T-helper 17 cell (primary cell): Measurements from ENCODE around the gene ZSWIM6. TPM values are rescaled to one million over a fixed set of nuclear protein-coding genes. Genes with fewer than 3 reads are reported as not detected.

Experiments used
- ATAC-seq: fragments of 150-1000 bp; cut with Tn5 transposase; 2 replicates; pipeline ENCODE4 v1.10.0; 2021; ENCODE audit warnings: mild to moderate bottlenecking, moderate library complexity
- DNase-seq, 3 donors: peaks; one replicate each; pipeline versions ENCODE4 v3.0.0 to v3.0.0-alpha.2; 2020 to 2021
- H3K9me3 ChIP-seq: one replicate; pipeline ENCODE4 v1.7.0; 2013; ENCODE audit warnings: low read length, mild to moderate bottlenecking; ENCODE audit not compliant: control insufficient read depth, poor library complexity, severe bottlenecking
- H3K27ac Mint-ChIP-seq: one replicate; pipeline ENCODE4 v1.8.0; 2022; ENCODE audit warnings: mild to moderate bottlenecking, moderate library complexity, mixed read lengths
- H3K27me3 Mint-ChIP-seq: one replicate; pipeline ENCODE4 v1.8.0; 2022; ENCODE audit warnings: mixed read lengths
- H3K36me3 Mint-ChIP-seq: one replicate; pipeline ENCODE4 v1.8.0; 2022; ENCODE audit warnings: low read depth, mixed read lengths
- H3K4me1 Mint-ChIP-seq: one replicate; pipeline ENCODE4 v1.8.0; 2022; ENCODE audit warnings: mild to moderate bottlenecking, mixed read lengths
- H3K4me3 Mint-ChIP-seq: one replicate; pipeline ENCODE4 v1.8.0; 2022; ENCODE audit warnings: mild to moderate bottlenecking, moderate library complexity, mixed read lengths
- total RNA-seq, 4 donors: library from RNA in 2 of 4; stranded (reverse) in 2 of 4; gene quantifications; one replicate each; pipeline ENCODE4 v1.2.3 and lab custom pipeline; 2022 to 2026

The ZSWIM6 gene
- total RNA-seq (1 to 10 TPM; 6.5 to 8.7 TPM), total RNA-seq (lab: John Stamatoyannopoulos, UW) (20.7 to 29.8 reads per million in 2 donors)

DNA sequence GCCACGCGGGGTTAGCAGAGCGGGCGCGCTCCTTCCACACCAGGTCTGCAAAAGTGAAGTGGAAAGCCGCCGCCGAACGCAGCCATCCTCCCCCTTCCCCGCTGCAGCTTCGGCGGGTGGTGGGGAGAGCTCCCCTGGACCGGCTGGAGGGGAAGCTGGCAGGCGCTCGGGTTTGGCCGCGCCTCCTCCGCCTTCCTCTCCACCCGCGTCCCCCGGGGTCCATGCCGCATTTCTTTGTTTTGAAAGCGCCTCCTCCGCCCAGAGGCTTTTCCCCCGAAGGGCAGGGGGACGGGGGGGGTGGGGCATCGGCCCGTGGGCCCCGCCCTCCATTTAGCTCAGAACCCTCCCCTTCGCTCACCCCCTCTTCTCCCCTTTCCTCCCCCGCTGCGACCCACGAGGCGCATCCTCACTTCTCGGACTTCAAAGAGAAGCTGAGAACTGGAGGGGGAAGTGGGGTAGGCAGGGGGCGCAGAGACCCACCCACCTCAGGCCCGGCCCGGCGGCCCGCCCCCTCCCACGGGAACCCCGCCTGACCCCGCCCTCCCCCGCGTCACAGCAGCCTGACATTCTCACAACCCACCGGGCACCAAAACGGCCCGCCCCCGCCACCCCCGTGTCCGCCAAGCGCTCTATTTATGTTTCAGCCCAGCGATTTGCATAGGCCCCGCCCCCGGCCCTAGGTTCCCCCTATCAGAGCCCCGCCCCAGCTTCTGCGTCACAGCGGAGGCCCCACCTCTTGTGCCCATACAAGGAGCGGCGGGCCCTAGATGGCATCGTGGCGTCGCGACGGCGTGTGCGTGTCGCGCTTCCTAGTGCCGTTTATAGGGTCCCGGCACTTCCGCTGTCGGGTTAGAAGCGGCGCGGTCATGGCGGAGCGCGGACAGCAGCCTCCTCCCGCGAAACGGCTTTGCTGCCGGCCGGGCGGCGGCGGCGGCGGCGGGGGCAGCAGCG is at the start of gene ZSWIM6:
Gene ZSWIM6, plus strand, starts transcription at position 852 of the 951 bp plus-strand sequence. Its CDS starts 15 bp downstream, at position 867.
- Mint-ChIP-seq H3K36me3 (peaks cover 7% of the 10 kb centered on the region), H3K27me3 (peaks cover 27% of the 10 kb centered on the region), H3K4me1 (peaks cover 45% of the 10 kb centered on the region), H3K4me3 (peak within 1 kb of the TSS; percentile 94), H3K27ac (peak within 1 kb of the TSS; percentile 89)
- DNase-seq = peak; percentile 97 to 98 (median 98)
- ATAC-seq = peak; percentile 86
- no peaks in the 10 kb centered on the region for H3K9me3 ChIP-seq

DNA sequence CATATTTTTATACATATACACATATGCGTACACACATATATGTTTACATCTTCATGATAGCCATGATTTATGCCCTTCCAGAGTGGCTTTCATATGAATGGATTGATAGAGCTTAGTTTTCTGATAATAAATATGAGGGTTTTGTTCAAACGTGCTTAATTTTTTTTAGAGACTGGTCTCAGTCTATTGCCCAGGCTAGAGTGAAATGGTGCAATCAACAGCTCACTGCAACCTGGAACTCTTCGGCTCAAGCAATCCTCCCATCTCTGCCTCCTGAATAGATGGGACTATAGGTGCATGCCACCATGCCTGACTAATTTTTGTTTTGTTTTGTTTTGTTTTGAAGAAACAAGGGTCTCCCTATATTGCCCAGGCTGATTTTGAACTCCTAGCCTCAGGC is 48.6 kb upstream of the ZSWIM6 start:
- H3K9me3 ChIP-seq = peaks cover 2% of the 10 kb centered on the region
- no peaks in the 10 kb centered on the region for H3K27me3 Mint-ChIP-seq
- ATAC-seq (no peak), DNase-seq (no peak)
- H3K4me1 Mint-ChIP-seq = no peaks in the 10 kb centered on the region
- H3K4me3 Mint-ChIP-seq = no peak overlapping the region
- no peaks in the 10 kb centered on the region for H3K36me3 Mint-ChIP-seq
- H3K27ac Mint-ChIP-seq = no peak overlapping the region

GRCh38 chr5:61285531-61285930 is 46.5 kb upstream of the ZSWIM6 start:
- DNase-seq (no peak), ATAC-seq (no peak)
- peaks cover 2% of the 10 kb centered on the region for H3K9me3 ChIP-seq
- H3K4me1 Mint-ChIP-seq = no peaks in the 10 kb centered on the region
- no peaks in the 10 kb centered on the region for H3K27me3 Mint-ChIP-seq
- H3K4me3 Mint-ChIP-seq = no peak overlapping the region
- no peaks in the 10 kb centered on the region for H3K36me3 Mint-ChIP-seq
- no peak overlapping the region for H3K27ac Mint-ChIP-seq

DNA sequence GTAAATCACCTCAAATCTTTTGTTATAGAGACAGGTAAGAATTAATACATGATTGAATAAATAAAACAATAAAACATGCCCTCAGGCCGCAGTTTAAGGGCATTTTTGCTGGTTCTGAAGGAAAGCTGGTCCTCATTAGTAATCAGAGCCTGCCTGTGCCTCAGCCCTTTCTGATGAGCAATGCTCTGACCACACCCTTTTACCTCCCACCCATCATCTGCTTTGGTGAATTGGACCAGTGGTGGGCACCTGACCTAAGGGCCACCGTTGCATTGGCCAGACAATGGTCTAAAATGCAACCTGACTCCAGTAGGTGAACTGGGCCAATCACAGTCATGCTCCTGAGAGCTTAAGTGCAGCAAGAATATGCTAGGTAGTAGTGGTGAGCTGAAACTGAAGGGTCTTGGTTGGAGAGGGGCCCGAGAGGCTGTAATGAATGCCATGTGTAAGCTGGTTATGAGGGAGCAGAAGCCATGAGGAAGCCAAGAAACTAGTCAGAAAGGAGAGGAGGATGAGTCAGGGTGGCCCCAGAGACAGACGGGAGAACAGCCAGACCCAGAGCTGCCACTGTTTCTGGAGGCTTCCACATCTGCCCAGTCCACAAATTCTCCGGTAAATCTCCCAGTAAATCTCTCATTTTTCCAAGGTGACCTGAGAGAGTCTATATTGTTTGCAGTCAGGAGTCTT is 45.5 kb upstream of the ZSWIM6 start:
- no peak overlapping the region for H3K27ac Mint-ChIP-seq
- no peaks in the 10 kb centered on the region for H3K27me3 Mint-ChIP-seq
- no peaks in the 10 kb centered on the region for H3K4me1 Mint-ChIP-seq
- ATAC-seq = no peak
- H3K36me3 Mint-ChIP-seq = no peaks in the 10 kb centered on the region
- H3K9me3 ChIP-seq = peaks cover 2% of the 10 kb centered on the region
- H3K4me3 Mint-ChIP-seq = no peak overlapping the region
- DNase-seq = no peak

DNA sequence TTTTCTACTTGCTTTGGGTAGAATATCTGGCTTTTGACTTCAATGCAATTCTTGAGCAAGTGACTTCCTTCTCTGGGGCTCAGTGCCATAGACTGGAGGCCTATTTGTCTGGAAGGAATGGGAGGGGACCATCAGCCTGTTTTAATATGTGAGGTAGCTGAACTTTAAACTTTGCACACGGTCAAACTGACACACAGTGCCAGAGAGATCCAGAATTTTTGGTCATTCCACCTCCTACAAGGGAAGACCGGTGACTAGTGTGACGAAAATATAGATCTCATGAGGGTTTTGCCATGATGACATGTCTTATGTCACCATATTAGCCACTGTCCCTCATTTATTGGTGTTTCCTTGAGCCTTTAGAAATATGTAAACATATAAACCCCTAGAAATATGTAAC is 44.6 kb upstream of the ZSWIM6 start:
- H3K4me3 Mint-ChIP-seq = no peak overlapping the region
- peaks cover 4% of the 10 kb centered on the region for H3K27me3 Mint-ChIP-seq
- peaks cover 2% of the 10 kb centered on the region for H3K9me3 ChIP-seq
- DNase-seq = no peak
- no peak for ATAC-seq
- H3K4me1 Mint-ChIP-seq = no peaks in the 10 kb centered on the region
- no peaks in the 10 kb centered on the region for H3K36me3 Mint-ChIP-seq
- no peak overlapping the region for H3K27ac Mint-ChIP-seq

DNA sequence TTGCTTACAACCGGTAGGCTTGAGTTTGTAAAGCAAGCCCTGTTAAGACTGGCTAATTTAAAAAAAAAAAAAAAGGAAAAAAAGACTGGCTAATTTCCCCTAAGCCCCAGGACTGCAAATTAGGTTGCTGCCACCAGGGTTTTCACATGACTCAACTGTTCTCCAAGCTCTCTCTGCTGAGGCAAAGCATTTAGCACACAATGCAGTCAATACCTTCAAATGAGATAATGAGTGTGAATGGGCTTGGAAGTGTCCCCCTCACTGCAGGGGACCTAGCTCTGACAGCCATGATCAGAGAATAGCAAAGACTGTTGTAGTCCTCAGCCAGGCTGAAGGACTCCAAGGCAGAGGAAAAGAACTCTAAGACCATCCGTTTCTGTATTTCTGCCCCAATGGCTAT is 42.8 kb upstream of the ZSWIM6 start:
- Mint-ChIP-seq H3K4me1 (no peaks in the 10 kb centered on the region), H3K27me3 (peaks cover 8% of the 10 kb centered on the region), H3K36me3 (no peaks in the 10 kb centered on the region), H3K4me3 (no peak overlapping the region), H3K27ac (no peak overlapping the region)
- DNase-seq (no peak), ATAC-seq (no peak)
- H3K9me3 ChIP-seq = peaks cover 2% of the 10 kb centered on the region

- Mint-ChIP-seq H3K4me3 (no peak overlapping the region), H3K27ac (no peak overlapping the region), H3K27me3 (peaks cover 11% of the 10 kb centered on the region), H3K4me1 (no peaks in the 10 kb centered on the region), H3K36me3 (no peaks in the 10 kb centered on the region)
- DNase-seq (no peak), ATAC-seq (no peak)
- peaks cover 2% of the 10 kb centered on the region for H3K9me3 ChIP-seq
Measured at GRCh38 chr5:61289669-61290306, 42.3 kb upstream of the ZSWIM6 start.

- no peak for ATAC-seq
- H3K36me3 Mint-ChIP-seq = no peaks in the 10 kb centered on the region
- H3K4me3 Mint-ChIP-seq = no peak overlapping the region
- H3K9me3 ChIP-seq = no peaks in the 10 kb centered on the region
- no peak overlapping the region for H3K27ac Mint-ChIP-seq
- peaks cover 12% of the 10 kb centered on the region for H3K27me3 Mint-ChIP-seq
- no peak for DNase-seq
- no peaks in the 10 kb centered on the region for H3K4me1 Mint-ChIP-seq
Measured at GRCh38 chr5:61290791-61291210, 41.3 kb upstream of the ZSWIM6 start.

- Mint-ChIP-seq H3K27ac (no peak overlapping the region), H3K36me3 (peaks cover 2% of the 10 kb centered on the region), H3K27me3 (peaks cover 12% of the 10 kb centered on the region), H3K4me1 (no peaks in the 10 kb centered on the region), H3K4me3 (no peak overlapping the region)
- ATAC-seq = no peak
- H3K9me3 ChIP-seq = no peaks in the 10 kb centered on the region
- no peak for DNase-seq
Measured at GRCh38 chr5:61292062-61292657, 39.9 kb upstream of the ZSWIM6 start.

- Mint-ChIP-seq H3K4me1 (no peaks in the 10 kb centered on the region), H3K4me3 (no peak overlapping the region), H3K36me3 (peaks cover 2% of the 10 kb centered on the region), H3K27me3 (peaks cover 14% of the 10 kb centered on the region), H3K27ac (no peak overlapping the region)
- no peaks in the 10 kb centered on the region for H3K9me3 ChIP-seq
- no peak for ATAC-seq
- DNase-seq = no peak
Measured at GRCh38 chr5:61293071-61293470, 39.0 kb upstream of the ZSWIM6 start.

GRCh38 chr5:61293873-61294272 is 38.2 kb upstream of the ZSWIM6 start:
- ATAC-seq = no peak
- Mint-ChIP-seq H3K27me3 (peaks cover 21% of the 10 kb centered on the region), H3K4me3 (no peak overlapping the region), H3K4me1 (peaks cover 3% of the 10 kb centered on the region), H3K36me3 (peaks cover 2% of the 10 kb centered on the region), H3K27ac (no peak overlapping the region)
- H3K9me3 ChIP-seq = no peaks in the 10 kb centered on the region
- DNase-seq = no peak

DNA sequence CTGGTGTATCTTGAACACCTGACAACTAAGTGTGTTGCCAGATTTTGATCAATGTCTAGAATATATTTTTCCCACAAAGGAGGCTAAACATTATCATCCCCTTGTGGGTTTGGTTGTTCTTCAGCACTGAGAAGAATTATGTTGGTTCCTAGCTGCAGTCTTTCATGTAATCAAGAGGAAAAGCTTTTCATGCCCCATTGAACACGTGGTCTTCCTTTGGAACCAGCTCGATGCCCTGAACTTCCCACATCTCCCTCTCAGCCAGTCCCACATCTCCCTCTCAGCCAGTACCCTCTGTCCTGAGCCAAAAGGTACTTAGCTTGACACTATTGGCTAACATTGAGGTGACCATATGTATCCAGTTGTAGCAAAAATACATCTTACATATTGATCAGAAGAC is 36.7 kb upstream of the ZSWIM6 start:
- H3K36me3 Mint-ChIP-seq = peaks cover 2% of the 10 kb centered on the region
- no peak for DNase-seq
- peaks cover 21% of the 10 kb centered on the region for H3K27me3 Mint-ChIP-seq
- no peak for ATAC-seq
- no peak overlapping the region for H3K27ac Mint-ChIP-seq
- H3K4me1 Mint-ChIP-seq = peaks cover 3% of the 10 kb centered on the region
- H3K9me3 ChIP-seq = no peaks in the 10 kb centered on the region
- H3K4me3 Mint-ChIP-seq = no peak overlapping the region

GRCh38 chr5:61298066-61298465 is 34.0 kb upstream of the ZSWIM6 start:
- H3K27me3 Mint-ChIP-seq = peaks cover 19% of the 10 kb centered on the region
- no peaks in the 10 kb centered on the region for H3K9me3 ChIP-seq
- ATAC-seq = no peak
- no peak overlapping the region for H3K27ac Mint-ChIP-seq
- H3K4me3 Mint-ChIP-seq = no peak overlapping the region
- DNase-seq = no peak
- H3K4me1 Mint-ChIP-seq = peaks cover 3% of the 10 kb centered on the region
- H3K36me3 Mint-ChIP-seq = peaks cover 2% of the 10 kb centered on the region
